HepG2 (cell line): ENCODE results near the gene FUBP3. TPM values are rescaled to one million over a fixed set of nuclear protein-coding genes. Genes with fewer than 3 reads are reported as not detected.

ENCODE experiments used
- FOSL2 ChIP-seq: sonication (generic); formaldehyde crosslinking; IDR thresholded peaks from 2 replicates; pipeline ENCODE4 v1.4.0; 2020; ENCODE audit warnings: missing genetic modification reagents
- GABPB1 ChIP-seq: IDR thresholded peaks from 2 replicates; pipeline ENCODE4 v1.6.1; 2016; ENCODE audit warnings: mild to moderate bottlenecking, missing genetic modification reagents, moderate library complexity, missing compliant biosample characterization
- GLI4 ChIP-seq: sonication (generic); formaldehyde crosslinking; IDR thresholded peaks from 2 replicates; pipeline ENCODE4 v1.5.1; 2020; ENCODE audit warnings: missing genetic modification reagents, mild to moderate bottlenecking, moderate library complexity, borderline replicate concordance
- HCFC1 ChIP-seq: fragments of 150-350 bp; IDR thresholded peaks from 2 replicates; pipeline ENCODE4 v1.6.1; 2014; ENCODE audit warnings: low read depth, low read length
- LCORL ChIP-seq, 2 experiments: fragments of 450-650 bp in 1 of 2; sonication (generic) in 1 of 2; formaldehyde crosslinking in 1 of 2; IDR thresholded peaks; 2 replicates each; pipeline versions ENCODE4 v1.5.0 to v1.6.1; 2017 to 2020; ENCODE audit warnings: antibody characterized with exemption in 1 of 2, missing genetic modification reagents in 1 of 2
- MLX ChIP-seq: IDR thresholded peaks from 2 replicates; pipeline ENCODE4 v1.6.1; 2016
- MTA3 ChIP-seq: sonication (generic); formaldehyde crosslinking; IDR thresholded peaks from 2 replicates; pipeline ENCODE4 v1.4.0; 2020; ENCODE audit warnings: missing genetic modification reagents
- MXD3 ChIP-seq: IDR thresholded peaks from 2 replicates; pipeline ENCODE4 v1.6.1; 2016; ENCODE audit warnings: mild to moderate bottlenecking, missing biosample characterization, missing genetic modification reagents
- NR2F6 ChIP-seq, 2 experiments: IDR thresholded peaks; 2 replicates each; pipeline ENCODE4 v1.6.1; 2016; ENCODE audit warnings: antibody characterized with exemption in 1 of 2, mild to moderate bottlenecking in 1 of 2
- POLR2AphosphoS2 ChIP-seq: IDR thresholded peaks from 2 replicates; pipeline ENCODE4 v1.6.1; 2011; ENCODE audit warnings: low read depth, low read length, improper control_type of control experiment
- SNRNP70 ChIP-seq: fragments of 200-400 bp; formaldehyde crosslinking; IDR thresholded peaks from 2 replicates; pipeline ENCODE4 v1.6.1; 2017; ENCODE audit warnings: mild to moderate bottlenecking, low read depth, low read length, moderate library complexity
- TMF1 ChIP-seq: sonication (generic); formaldehyde crosslinking; IDR thresholded peaks from 2 replicates; pipeline ENCODE4 v1.8.1; 2022; ENCODE audit warnings: low read depth, missing genetic modification reagents
- XBP1 ChIP-seq: sonication (generic); formaldehyde crosslinking; IDR thresholded peaks from 2 replicates; pipeline ENCODE4 v1.5.0; 2020; ENCODE audit warnings: missing genetic modification reagents
- YEATS2 ChIP-seq: sonication (generic); formaldehyde crosslinking; IDR thresholded peaks from 2 replicates; pipeline ENCODE4 v1.4.0; 2020; ENCODE audit warnings: missing genetic modification reagents, borderline replicate concordance
- ZFP90 ChIP-seq: sonication (generic); formaldehyde crosslinking; IDR thresholded peaks from 2 replicates; pipeline ENCODE4 v1.8.0; 2022; ENCODE audit warnings: missing genetic modification reagents, mild to moderate bottlenecking, inconsistent platforms, borderline replicate concordance
- ZNF264 ChIP-seq: sonication (generic); formaldehyde crosslinking; IDR thresholded peaks from 2 replicates; pipeline ENCODE4 v1.4.0; 2020; ENCODE audit warnings: missing genetic modification reagents
- ZNF441 ChIP-seq: sonication (generic); formaldehyde crosslinking; IDR thresholded peaks from 2 replicates; pipeline ENCODE4 v1.7.0; 2021; ENCODE audit warnings: missing genetic modification reagents, borderline replicate concordance
- ZNF549 ChIP-seq: sonication (generic); formaldehyde crosslinking; IDR thresholded peaks from 2 replicates; pipeline ENCODE4 v1.5.0; 2020; ENCODE audit warnings: missing genetic modification reagents
- ZNF577 ChIP-seq: sonication (generic); formaldehyde crosslinking; IDR thresholded peaks from 2 replicates; pipeline ENCODE4 v1.4.0; 2020; ENCODE audit warnings: mild to moderate bottlenecking, low read depth, missing genetic modification reagents, borderline replicate concordance
- ZNF589 ChIP-seq: sonication (generic); formaldehyde crosslinking; conservative IDR thresholded peaks from 2 replicates; pipeline ENCODE4 v1.8.0; 2022; ENCODE audit warnings: mild to moderate bottlenecking, moderate library complexity, missing genetic modification reagents
- ZNF891 ChIP-seq: sonication (generic); formaldehyde crosslinking; IDR thresholded peaks from 2 replicates; pipeline ENCODE4 v1.5.0; 2020; ENCODE audit warnings: mild to moderate bottlenecking, missing genetic modification reagents
- ZSCAN20 ChIP-seq: sonication (generic); formaldehyde crosslinking; IDR thresholded peaks from 2 replicates; pipeline ENCODE4 v1.4.0; 2020; ENCODE audit warnings: missing genetic modification reagents, mild to moderate bottlenecking, borderline replicate concordance
- ZSCAN29 ChIP-seq: sonication (generic); formaldehyde crosslinking; conservative IDR thresholded peaks from 2 replicates; pipeline ENCODE4 v1.4.0; 2020; ENCODE audit warnings: mild to moderate bottlenecking, missing genetic modification reagents
- polyA plus RNA-seq, 8 experiments: library from polyadenylated mRNA; depleted of rRNA in 3 of 8; stranded (reverse) in 7 of 8; unstranded in 1 of 8; fragments of >200 nt; fragmentation: Illumina TruSeq in 4 of 8; extraction: Trizol in 4 of 8; gene quantifications; 2 replicates each; pipeline versions ENCODE4 v1.2.1 to v1.2.3, GENCODE V29; 2011 to 2016; ENCODE audit warnings: low read depth in 4 of 8, missing spikeins in 1 of 8, mixed read lengths in 1 of 8; ENCODE audit not compliant: insufficient read depth in 1 of 8
- total RNA-seq, 5 experiments: library from RNA; depleted of rRNA; stranded (reverse); fragments of >200 nt; fragmentation: Illumina TruSeq; extraction: Trizol; gene quantifications; 2 replicates each; pipeline ENCODE4 v1.2.3, GENCODE V29; 2016; ENCODE audit warnings: low read depth in 1 of 5
- TF ChIP-seq, protein P1 (sequence below): sonication (generic); formaldehyde crosslinking; IDR thresholded peaks from 2 replicates; pipeline ENCODE4 v1.5.1; 2020; ENCODE audit warnings: missing genetic modification reagents, mild to moderate bottlenecking, borderline replicate concordance
- TF ChIP-seq, protein P2 (sequence below): sonication (generic); formaldehyde crosslinking; IDR thresholded peaks from 2 replicates; pipeline ENCODE4 v1.5.0; 2020; ENCODE audit warnings: missing genetic modification reagents, mild to moderate bottlenecking, borderline replicate concordance

Gene FUBP3
- total and polyA plus RNA-seq, 2 of the 13 experiments (the other 11 are each of a cell fraction or from before 2014, with no cell fraction given): 28.7 to 40.0 TPM

GRCh38 chr9:130680836-130681768 is 101.7 kb downstream of the FUBP3 start (continued):
- TF ChIP-seq MLX (CRISPR knock-in tag) (no peak), ZNF577 (CRISPR knock-in tag) (no peak), MXD3 (CRISPR knock-in tag) (peak; percentile 94), ZNF589 (peak; percentile 81), ZFP90 (CRISPR knock-in tag) (no peak; the same call in 1 of the 2 replicates), ZNF264 (CRISPR knock-in tag) (peak; percentile 72; the same call in 1 of the 2 replicates), SNRNP70 (no peak), TMF1 (peak; percentile 87; the same call in 1 of the 2 replicates), YEATS2 (CRISPR knock-in tag) (peak; percentile 71; the same call in 1 of the 2 replicates), ZNF549 (CRISPR knock-in tag) (no peak), FOSL2 (peak; percentile 87), NR2F6 (IDR thresholded peaks at IDR 0.05) (no peak), NR2F6 (CRISPR knock-in tag; IDR thresholded peaks at IDR 0.05) (peak; percentile 23; the same call in 1 of the 2 replicates), ZSCAN29 (no peak), ZSCAN20 (peak; percentile 90; the same call in 1 of the 2 replicates), HCFC1 (no peak), XBP1 (no peak), MTA3 (CRISPR knock-in tag) (no peak), ZNF441 (CRISPR knock-in tag) (peak; percentile 62; the same call in 1 of the 2 replicates), GLI4 (CRISPR knock-in tag) (no peak), ZNF891 (CRISPR knock-in tag) (peak; percentile 64; the same call in 1 of the 2 replicates), LCORL (IDR thresholded peaks at IDR 0.05) (no peak), LCORL (CRISPR knock-in tag; IDR thresholded peaks at IDR 0.05) (peak; percentile 62; the same call in 1 of the 2 replicates), GABPB1 (peak; percentile 72; the same call in 1 of the 2 replicates), POLR2AphosphoS2 (no peak)
- TF ChIP-seq, protein P1, sequence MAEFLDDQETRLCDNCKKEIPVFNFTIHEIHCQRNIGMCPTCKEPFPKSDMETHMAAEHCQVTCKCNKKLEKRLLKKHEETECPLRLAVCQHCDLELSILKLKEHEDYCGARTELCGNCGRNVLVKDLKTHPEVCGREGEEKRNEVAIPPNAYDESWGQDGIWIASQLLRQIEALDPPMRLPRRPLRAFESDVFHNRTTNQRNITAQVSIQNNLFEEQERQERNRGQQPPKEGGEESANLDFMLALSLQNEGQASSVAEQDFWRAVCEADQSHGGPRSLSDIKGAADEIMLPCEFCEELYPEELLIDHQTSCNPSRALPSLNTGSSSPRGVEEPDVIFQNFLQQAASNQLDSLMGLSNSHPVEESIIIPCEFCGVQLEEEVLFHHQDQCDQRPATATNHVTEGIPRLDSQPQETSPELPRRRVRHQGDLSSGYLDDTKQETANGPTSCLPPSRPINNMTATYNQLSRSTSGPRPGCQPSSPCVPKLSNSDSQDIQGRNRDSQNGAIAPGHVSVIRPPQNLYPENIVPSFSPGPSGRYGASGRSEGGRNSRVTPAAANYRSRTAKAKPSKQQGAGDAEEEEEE (CRISPR knock-in tag): no peak
- TF ChIP-seq, protein P2, sequence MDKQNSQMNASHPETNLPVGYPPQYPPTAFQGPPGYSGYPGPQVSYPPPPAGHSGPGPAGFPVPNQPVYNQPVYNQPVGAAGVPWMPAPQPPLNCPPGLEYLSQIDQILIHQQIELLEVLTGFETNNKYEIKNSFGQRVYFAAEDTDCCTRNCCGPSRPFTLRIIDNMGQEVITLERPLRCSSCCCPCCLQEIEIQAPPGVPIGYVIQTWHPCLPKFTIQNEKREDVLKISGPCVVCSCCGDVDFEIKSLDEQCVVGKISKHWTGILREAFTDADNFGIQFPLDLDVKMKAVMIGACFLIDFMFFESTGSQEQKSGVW (CRISPR knock-in tag): no peak
